Right atrium auricular region (tissue), 2 donors: ENCODE measurements around the gene GJA10. TPM values are rescaled to one million over a fixed set of nuclear protein-coding genes. Genes with fewer than 3 reads are reported as not detected.

ENCODE experiments used
- DNase-seq: peaks from one replicate; pipeline ENCODE4 v3.0.0-alpha.2; 2019; ENCODE audit warnings: low spot score
- H3K27ac ChIP-seq, 2 donors: fragments of 200-600 bp; sonication (generic); 1 replicate in 1 of 2; 2 replicates in 1 of 2; pipeline ENCODE4 v1.5.1; 2016 to 2019
- H3K27me3 ChIP-seq, 2 donors: fragments of 200-600 bp; sonication (generic); one replicate each; pipeline versions ENCODE4 v1.5.1 to v1.6.0; 2017 to 2019
- H3K36me3 ChIP-seq: fragments of 200-600 bp; sonication (generic); one replicate; pipeline ENCODE4 v1.5.1; 2016
- H3K4me1 ChIP-seq, 2 donors: fragments of 200-600 bp; sonication (generic); one replicate each; pipeline versions ENCODE4 v1.5.1 to v1.6.0; 2017 to 2019
- H3K4me3 ChIP-seq, 2 donors: fragments of 200-600 bp; sonication (generic); 1 replicate in 1 of 2; 2 replicates in 1 of 2; pipeline ENCODE4 v1.5.1; 2017 to 2019; ENCODE audit warnings: mild to moderate bottlenecking in 1 of 2, moderate library complexity in 1 of 2
- H3K9me3 ChIP-seq, 2 donors: fragments of 200-600 bp; sonication (generic); one replicate each; pipeline ENCODE4 v1.5.1; 2019
- total RNA-seq, 2 donors: library from RNA; depleted of rRNA; stranded (reverse); fragments of >200 nt; gene quantifications; one replicate each; pipeline ENCODE4 v1.1.0, GENCODE V29; 2016
- TF ChIP-seq, protein P1 (sequence below), 2 donors: fragments of 200-600 bp; sonication (generic); IDR thresholded peaks; one replicate each; pipeline ENCODE4 v1.5.1; 2019; ENCODE audit warnings: antibody characterized with exemption in 2 of 2

The GJA10 gene
- total RNA-seq, 2 donors from 2014 or later: not detected

DNA sequence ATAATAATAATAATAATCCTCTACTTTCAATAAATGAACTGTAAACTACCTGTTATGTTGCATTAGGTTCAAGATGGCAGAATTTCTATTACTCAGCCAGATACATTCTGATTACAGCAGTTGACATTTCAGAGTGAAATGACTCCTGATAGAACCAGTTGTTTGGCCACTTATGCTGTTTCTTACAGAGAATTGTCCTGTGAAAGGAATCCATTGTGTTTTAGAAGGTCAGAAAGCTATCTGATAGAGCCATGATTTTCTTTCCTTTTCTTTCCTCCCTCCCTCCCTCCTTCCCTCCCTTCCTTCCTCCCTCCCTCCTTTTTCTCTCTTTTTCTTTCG is 16.6 kb downstream of the GJA10 start:
- DNase-seq: no peak
- Histone ChIP-seq H3K36me3 (no peaks in the 10 kb centered on the region), H3K4me3 (no peak overlapping the region), H3K27me3 (no peaks in the 10 kb centered on the region), H3K4me1 (no peaks in the 10 kb centered on the region), H3K9me3 (peaks cover 0 to 9% of the 10 kb centered on the region in 2 donors), H3K27ac (no peak overlapping the region)
- TF ChIP-seq, protein P1, sequence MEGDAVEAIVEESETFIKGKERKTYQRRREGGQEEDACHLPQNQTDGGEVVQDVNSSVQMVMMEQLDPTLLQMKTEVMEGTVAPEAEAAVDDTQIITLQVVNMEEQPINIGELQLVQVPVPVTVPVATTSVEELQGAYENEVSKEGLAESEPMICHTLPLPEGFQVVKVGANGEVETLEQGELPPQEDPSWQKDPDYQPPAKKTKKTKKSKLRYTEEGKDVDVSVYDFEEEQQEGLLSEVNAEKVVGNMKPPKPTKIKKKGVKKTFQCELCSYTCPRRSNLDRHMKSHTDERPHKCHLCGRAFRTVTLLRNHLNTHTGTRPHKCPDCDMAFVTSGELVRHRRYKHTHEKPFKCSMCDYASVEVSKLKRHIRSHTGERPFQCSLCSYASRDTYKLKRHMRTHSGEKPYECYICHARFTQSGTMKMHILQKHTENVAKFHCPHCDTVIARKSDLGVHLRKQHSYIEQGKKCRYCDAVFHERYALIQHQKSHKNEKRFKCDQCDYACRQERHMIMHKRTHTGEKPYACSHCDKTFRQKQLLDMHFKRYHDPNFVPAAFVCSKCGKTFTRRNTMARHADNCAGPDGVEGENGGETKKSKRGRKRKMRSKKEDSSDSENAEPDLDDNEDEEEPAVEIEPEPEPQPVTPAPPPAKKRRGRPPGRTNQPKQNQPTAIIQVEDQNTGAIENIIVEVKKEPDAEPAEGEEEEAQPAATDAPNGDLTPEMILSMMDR (IDR thresholded peaks at IDR 0.05): no peak

- Histone ChIP-seq H3K27me3 (no peaks in the 10 kb centered on the region), H3K4me1 (no peaks in the 10 kb centered on the region), H3K36me3 (no peaks in the 10 kb centered on the region), H3K4me3 (no peak overlapping the region), H3K27ac (no peak overlapping the region), H3K9me3 (peaks cover 4 to 23% of the 10 kb centered on the region in 2 donors)
- no peak for DNase-seq
- TF ChIP-seq, protein P1 (IDR thresholded peaks at IDR 0.05): no peak
Observed at GRCh38 chr6:89916136-89916920, 22.1 kb downstream of the GJA10 start.

GRCh38 chr6:89917216-89917615 is 22.9 kb downstream of the GJA10 start:
- DNase-seq: no peak

DNA sequence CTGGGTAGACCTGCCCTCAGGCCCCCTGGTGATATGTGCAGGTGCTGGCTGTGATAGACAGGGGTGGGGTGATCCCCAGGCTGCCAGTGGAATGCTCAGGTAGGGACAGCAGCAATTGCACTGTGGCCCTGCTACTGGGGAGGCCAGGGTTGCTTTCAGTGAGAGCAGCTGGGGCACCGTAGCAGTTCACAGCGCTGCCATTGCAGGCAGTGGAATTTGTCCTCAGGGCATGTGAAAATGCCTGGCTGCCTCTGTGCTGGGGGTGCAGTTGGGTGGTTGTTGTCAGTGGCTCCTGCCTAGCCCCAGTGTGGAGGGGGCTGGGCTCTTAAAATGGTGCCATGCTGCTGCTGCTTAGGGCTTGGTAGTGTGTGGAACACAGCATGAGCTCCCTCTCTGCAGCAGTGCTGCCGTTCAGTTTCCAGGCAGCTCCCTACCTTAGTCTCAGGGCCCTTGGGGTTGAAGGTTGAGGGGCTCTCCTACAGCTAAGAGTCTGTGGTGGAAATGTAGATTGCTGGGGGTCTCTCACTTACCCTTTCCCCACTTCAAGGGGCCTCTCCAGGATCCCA is 23.6 kb downstream of the GJA10 start:
- H3K9me3 ChIP-seq: peaks cover 4 to 23% of the 10 kb centered on the region in 2 donors
- TF ChIP-seq, protein P1 (IDR thresholded peaks at IDR 0.05): no peak
- no peak overlapping the region for H3K4me3 ChIP-seq
- no peaks in the 10 kb centered on the region for H3K27me3 ChIP-seq
- no peak overlapping the region for H3K27ac ChIP-seq
- no peaks in the 10 kb centered on the region for H3K36me3 ChIP-seq
- no peaks in the 10 kb centered on the region for H3K4me1 ChIP-seq
- DNase-seq: no peak

More at GRCh38 chr6:89917216-89917615, 22.9 kb downstream of the GJA10 start:
- H3K27ac ChIP-seq: no peak overlapping the region
- no peak overlapping the region for H3K4me3 ChIP-seq
- H3K9me3 ChIP-seq: peaks cover 4 to 23% of the 10 kb centered on the region in 2 donors
- TF ChIP-seq, protein P1 (IDR thresholded peaks at IDR 0.05): no peak
- H3K27me3 ChIP-seq: no peaks in the 10 kb centered on the region
- no peaks in the 10 kb centered on the region for H3K36me3 ChIP-seq
- no peaks in the 10 kb centered on the region for H3K4me1 ChIP-seq

- Histone ChIP-seq H3K4me3 (no peak overlapping the region), H3K9me3 (peaks cover 3 to 11% of the 10 kb centered on the region in 2 donors), H3K36me3 (no peaks in the 10 kb centered on the region), H3K27me3 (no peaks in the 10 kb centered on the region), H3K27ac (no peak overlapping the region), H3K4me1 (no peaks in the 10 kb centered on the region)
- TF ChIP-seq, protein P1 (IDR thresholded peaks at IDR 0.05): no peak
- DNase-seq: no peak
Observed at GRCh38 chr6:89921197-89921596, 26.9 kb downstream of the GJA10 start.
